GM10847 (cell line): ENCODE results near the gene P2RX3.

Experiments used
- POLR2A ChIP-seq: IDR thresholded peaks from 2 replicates; pipeline ENCODE4 v1.6.1; 2011; ENCODE audit not compliant: insufficient read length; ENCODE audit errors: extremely low read depth

P2RX3 gene

GRCh38 chr11:57368845-57369232, 30.7 kb downstream of the P2RX3 start:
- TF ChIP-seq POLR2A, result no peak

GRCh38 chr11:57370251-57370650, 32.1 kb downstream of the P2RX3 start:
- TF ChIP-seq POLR2A, result no peak

GRCh38 chr11:57370941-57371340, 32.8 kb downstream of the P2RX3 start:
- no peak for TF ChIP-seq POLR2A

DNA sequence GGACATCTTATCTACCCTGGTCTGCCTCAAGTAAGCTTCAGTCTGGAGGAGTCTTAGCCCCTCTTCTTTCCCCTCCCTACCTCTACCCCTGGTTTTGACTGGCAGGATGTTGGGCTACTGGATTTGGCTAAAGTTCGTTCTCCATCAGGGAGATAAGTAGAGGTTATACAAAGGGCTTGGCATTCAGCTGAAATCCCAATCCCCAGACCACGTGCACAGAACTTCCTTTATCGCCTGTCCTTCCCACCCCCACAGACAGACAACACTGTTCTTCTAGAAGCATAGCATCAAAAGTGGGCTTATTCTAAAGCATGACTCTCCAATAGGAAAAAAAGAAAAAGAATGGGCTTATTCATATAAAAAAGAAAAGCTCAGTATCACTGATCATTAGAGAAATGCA, 35.0 kb downstream of the P2RX3 start:
- TF ChIP-seq POLR2A, result no peak

GRCh38 chr11:57374966-57375365, 36.8 kb downstream of the P2RX3 start:
- TF ChIP-seq POLR2A, result no peak

DNA sequence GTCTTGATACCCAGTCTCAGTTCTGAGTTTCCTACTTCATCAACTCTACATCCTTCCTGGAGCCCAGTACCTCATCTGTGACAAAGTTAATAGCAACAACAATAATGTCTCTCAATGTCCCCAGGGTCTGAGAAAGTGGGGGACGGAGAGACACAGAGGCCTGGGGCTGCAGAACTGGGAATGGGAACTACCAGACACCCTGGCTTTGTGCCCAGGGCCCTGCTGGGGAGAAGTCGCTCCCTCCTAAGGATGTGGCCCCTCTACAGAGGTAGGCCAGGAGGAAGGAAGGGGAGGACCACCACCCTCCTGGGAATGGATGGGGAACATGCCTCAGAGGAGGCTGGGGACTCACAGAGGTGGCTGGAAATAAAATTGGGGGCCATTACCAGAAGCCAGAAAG, 37.3 kb downstream of the P2RX3 start:
- no peak for TF ChIP-seq POLR2A

- no peak for TF ChIP-seq POLR2A
These were observed 38.2 kb downstream of the P2RX3 start for GRCh38 chr11:57376095-57377090.

DNA sequence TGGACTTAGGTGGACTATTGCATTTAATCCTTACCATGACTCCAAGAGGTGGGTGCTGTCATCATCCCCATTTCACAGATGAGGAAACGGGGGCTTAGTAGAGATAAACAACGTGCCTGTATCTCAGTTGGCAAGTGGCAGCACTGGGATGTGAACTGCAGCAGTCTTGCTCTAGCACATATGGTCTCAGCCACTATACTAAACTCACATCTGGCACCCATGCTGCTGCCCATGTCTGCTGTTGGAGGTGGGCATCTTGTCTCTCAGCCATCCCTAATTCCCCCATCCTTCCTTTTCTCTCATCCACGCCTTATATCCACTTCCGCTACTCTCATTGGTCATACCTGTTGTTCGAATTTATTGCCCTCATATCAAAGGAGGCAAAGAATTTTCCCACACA, 39.0 kb downstream of the P2RX3 start:
- no peak for TF ChIP-seq POLR2A

- TF ChIP-seq POLR2A, result no peak
These were observed 40.0 kb downstream of the P2RX3 start for GRCh38 chr11:57378186-57378585.

GRCh38 chr11:57379732-57380131, 41.6 kb downstream of the P2RX3 start:
- no peak for TF ChIP-seq POLR2A

GRCh38 chr11:57380975-57381374, 42.8 kb downstream of the P2RX3 start, which contains the start of gene PRG3:
Gene PRG3, minus strand, starts transcription at chr11:57381150. Its CDS starts 442 bp downstream, at chr11:57380708.
- no peak for TF ChIP-seq POLR2A

DNA sequence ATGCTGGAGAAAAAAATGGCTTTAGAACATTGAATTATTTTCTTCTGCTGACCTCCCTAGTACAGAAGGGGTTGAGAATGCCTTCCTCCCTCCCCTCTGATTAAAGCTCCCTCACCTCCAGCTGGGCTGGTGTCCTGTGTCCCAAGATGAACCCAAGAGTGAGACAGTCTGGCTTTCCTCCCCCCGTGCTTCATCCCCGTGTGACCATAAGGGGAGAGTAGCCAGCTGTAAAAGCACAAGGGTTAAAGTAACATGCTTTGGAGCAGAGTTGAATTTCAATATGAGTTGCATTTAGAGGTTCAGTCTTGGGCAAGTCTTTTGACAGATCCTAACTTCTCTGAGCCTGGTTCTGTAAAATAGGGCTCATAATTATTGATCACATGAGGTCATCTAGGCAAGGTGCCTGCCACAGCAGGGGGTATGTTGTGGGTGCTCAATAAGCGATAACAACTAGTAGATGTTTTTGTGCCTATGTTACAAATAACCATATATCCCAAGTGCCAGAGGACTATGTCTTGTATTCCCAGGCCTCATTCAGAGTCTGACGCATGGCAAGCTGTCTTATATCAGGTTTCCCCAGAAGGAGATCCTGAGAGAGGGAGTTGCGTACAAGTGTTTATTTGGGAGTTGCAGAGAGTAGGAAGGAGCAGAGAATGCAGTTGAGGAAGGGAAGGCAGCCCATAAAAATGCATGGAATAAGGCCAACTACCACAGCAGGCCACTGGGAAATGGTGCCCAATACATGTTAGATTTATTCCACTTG, 48.2 kb downstream of the P2RX3 start:
- no peak for TF ChIP-seq POLR2A

DNA sequence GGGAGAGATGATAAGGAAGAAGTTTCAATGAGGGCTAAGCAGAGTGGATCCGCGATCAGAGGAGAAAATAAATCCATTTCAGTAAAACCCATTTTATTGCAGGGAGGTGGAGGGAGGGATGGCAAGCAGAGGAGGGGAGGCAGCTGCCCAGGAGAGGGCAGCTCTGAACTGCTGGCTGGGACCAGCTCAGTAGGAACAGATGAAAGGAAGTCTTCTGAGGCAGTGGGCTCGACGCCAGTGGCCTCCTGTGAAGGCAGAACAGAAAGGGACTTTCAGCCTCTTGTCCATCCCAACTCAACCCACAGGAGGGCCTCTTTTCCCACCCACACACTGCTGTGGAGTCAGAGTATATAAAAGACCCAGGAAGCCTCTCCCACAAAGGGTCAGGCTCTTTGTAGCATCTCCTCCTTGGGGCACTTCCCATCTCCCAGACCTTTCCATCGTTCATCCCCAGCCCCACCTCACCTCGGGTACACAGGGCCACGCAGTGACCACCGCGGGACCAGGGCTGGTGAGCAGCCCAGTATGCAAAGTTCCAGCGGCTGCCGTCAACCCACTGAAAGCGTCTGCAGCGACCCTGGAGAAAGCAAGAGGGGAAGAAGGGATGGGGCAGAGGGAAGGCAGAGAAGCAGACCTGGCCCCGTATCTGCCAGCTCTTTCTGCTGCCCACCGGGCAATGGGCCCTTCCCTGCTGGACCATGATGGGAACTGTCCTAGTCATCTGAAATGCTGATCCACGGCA, 49.3 kb downstream of the P2RX3 start:
- no peak for TF ChIP-seq POLR2A

DNA sequence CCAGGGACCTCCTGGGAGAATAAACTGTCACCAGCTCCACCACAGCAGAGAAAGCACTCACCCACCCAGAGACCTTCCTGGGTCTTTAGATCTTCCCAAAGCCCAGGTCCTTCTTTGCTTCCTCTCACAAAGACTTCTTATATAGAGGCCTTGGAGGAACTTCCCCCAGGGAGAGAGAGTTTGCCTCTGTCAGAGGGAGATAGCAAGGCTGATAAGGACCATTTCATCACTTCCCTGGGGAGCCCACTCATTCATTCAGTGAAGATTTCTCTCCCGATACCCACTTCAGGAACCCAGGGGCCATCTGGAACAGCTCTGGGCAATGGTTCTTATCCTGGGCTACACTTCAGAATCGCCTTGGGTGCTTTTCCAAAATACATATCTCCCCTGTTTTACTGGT, 52.4 kb downstream of the P2RX3 start, which contains the start of gene PRG2:
TSS of gene PRG2 (minus strand) at position 116 of the 400 bp plus-strand sequence. CDS start 706 bp downstream, outside the sequence.
- no peak for TF ChIP-seq POLR2A

DNA sequence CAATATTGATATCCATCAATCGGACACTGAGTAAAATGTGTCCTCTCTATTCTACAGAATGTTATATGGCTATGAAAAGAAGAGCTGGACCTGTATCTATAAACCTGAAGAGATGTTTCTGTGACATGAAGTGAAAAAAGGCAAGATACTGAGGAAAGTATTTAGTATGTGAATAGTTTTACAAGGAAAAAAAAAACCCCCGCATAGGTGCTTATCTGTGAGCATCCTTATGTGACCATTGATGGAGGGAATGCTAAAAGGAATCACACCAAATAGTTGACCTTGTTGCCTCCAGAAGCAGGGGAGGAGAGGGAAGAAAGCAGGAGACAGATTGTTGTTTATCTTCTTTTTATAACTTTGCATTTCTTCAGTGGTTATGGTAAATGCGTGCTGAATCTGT, 53.0 kb downstream of the P2RX3 start:
- TF ChIP-seq POLR2A, result no peak
